Colonic mucosa (tissue), 4 donors: ENCODE data around the gene NOXO1. TPM values are rescaled to one million over a fixed set of nuclear protein-coding genes. Genes with fewer than 3 reads are reported as not detected.

Experiments
- DNase-seq: peaks from one replicate; pipeline ENCODE4 v3.0.0-alpha.2; 2020
- H3K27ac ChIP-seq: fragments of 200-600 bp; one replicate; pipeline ENCODE4 v1.8.0; 2021
- H3K27me3 ChIP-seq: fragments of 200-600 bp; one replicate; pipeline ENCODE4 v1.8.0; 2021
- H3K36me3 ChIP-seq: fragments of 200-600 bp; one replicate; pipeline ENCODE4 v1.8.0; 2021
- H3K4me1 ChIP-seq: fragments of 200-600 bp; one replicate; pipeline ENCODE4 v1.8.0; 2021; ENCODE audit warnings: mild to moderate bottlenecking
- H3K4me3 ChIP-seq: fragments of 200-600 bp; one replicate; pipeline ENCODE4 v1.8.0; 2021
- H3K9ac ChIP-seq, 2 donors: one replicate each; pipeline ENCODE4 v1.7.0; 2013; ENCODE audit warnings: control low read depth in 2 of 2, low read depth in 2 of 2, low read length in 2 of 2
- H3K9me3 ChIP-seq: fragments of 200-600 bp; one replicate; pipeline ENCODE4 v1.8.0; 2021
- intact Hi-C: fragments of 100-400 bp; cut with DNase I; formaldehyde crosslinking; loops from one replicate; pipeline ENCODE4 v1.14.1; 2022
- total RNA-seq, 2 donors: library from RNA; stranded (reverse); fragmentation: NEBNext Ultra II Directional in 1 of 2; extraction: Animal tissue kit (Norgen Biotek cat#: 25700) in 1 of 2; gene quantifications; one replicate each; pipeline ENCODE4 v1.2.1, GENCODE V29; 2021
- TF ChIP-seq, protein P1 (sequence below): fragments of 200-600 bp; IDR thresholded peaks from one replicate; pipeline ENCODE4 v1.8.0; 2022; ENCODE audit warnings: antibody characterized with exemption, mild to moderate bottlenecking
- donor health status: healthy.
- donor health status: DM: no; HTN: no; CAD: no.
- donor health status: DM: no; HTN: no; CAD: no.

The NOXO1 gene
- total RNA-seq, 2 donors from 2014 or later: 43.9 to 80.1 TPM

- no peak overlapping the region for H3K4me3 ChIP-seq
- no peak for DNase-seq
- intact Hi-C loops: no loop called here
- TF ChIP-seq, protein P1, sequence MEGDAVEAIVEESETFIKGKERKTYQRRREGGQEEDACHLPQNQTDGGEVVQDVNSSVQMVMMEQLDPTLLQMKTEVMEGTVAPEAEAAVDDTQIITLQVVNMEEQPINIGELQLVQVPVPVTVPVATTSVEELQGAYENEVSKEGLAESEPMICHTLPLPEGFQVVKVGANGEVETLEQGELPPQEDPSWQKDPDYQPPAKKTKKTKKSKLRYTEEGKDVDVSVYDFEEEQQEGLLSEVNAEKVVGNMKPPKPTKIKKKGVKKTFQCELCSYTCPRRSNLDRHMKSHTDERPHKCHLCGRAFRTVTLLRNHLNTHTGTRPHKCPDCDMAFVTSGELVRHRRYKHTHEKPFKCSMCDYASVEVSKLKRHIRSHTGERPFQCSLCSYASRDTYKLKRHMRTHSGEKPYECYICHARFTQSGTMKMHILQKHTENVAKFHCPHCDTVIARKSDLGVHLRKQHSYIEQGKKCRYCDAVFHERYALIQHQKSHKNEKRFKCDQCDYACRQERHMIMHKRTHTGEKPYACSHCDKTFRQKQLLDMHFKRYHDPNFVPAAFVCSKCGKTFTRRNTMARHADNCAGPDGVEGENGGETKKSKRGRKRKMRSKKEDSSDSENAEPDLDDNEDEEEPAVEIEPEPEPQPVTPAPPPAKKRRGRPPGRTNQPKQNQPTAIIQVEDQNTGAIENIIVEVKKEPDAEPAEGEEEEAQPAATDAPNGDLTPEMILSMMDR: no peak
- no peaks in the 10 kb centered on the region for H3K9me3 ChIP-seq
- peaks cover 16% of the 10 kb centered on the region for H3K36me3 ChIP-seq
- H3K9ac ChIP-seq: no peak overlapping the region
- H3K27ac ChIP-seq: no peak overlapping the region
- H3K27me3 ChIP-seq: no peaks in the 10 kb centered on the region
- peaks cover 30% of the 10 kb centered on the region for H3K4me1 ChIP-seq
Measured at GRCh38 chr16:2005646-2006045, 24.4 kb upstream of the NOXO1 start.

DNA sequence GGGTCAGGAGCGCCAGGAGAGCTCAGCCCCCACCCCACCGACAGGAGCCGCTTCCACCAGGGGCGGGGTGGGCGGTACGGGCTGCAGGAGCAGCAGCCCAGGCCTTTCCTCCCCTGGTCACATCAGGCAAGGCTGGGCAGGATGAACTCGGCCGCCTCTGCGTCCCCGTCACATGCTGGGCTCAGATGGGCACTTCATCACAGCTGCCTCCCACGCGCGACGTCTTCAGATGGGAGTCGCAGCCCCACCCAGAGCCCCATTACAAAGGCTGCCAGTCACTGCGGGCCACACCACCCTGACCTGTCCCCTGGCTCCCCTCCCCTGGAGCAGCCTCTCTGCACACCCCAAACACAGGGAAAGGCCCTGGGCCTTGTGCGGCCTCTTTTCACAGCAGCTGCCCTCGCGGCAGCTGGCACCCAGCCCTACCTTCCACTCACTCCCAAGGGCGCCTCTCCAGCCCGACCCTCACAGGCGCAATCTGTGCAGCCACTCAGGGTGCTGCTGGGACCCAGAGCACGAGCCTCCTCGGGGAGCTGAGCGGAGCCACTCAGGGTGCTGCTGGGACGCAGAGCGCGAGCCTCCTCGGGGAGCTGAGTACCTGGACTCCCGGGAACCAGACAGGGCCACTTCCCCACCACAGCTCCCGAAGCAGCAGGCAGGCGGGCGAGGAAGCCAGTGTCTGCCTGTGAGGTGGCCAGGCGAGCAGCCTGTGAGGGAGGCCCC, 23.7 kb upstream of the NOXO1 start:
- no peaks in the 10 kb centered on the region for H3K9me3 ChIP-seq
- H3K27me3 ChIP-seq: no peaks in the 10 kb centered on the region
- no peak for DNase-seq
- H3K27ac ChIP-seq: no peak overlapping the region
- no peak overlapping the region for H3K9ac ChIP-seq
- intact Hi-C loops: no loop called here
- TF ChIP-seq, protein P1: no peak
- no peak overlapping the region for H3K4me3 ChIP-seq
- peaks cover 20% of the 10 kb centered on the region for H3K36me3 ChIP-seq
- H3K4me1 ChIP-seq: peaks cover 29% of the 10 kb centered on the region

- DNase-seq: peak; percentile 93
- TF ChIP-seq, protein P1: peak; percentile 96
- intact Hi-C loops: no loop called here
- H3K4me1 ChIP-seq: peaks cover 29% of the 10 kb centered on the region
- H3K9me3 ChIP-seq: no peaks in the 10 kb centered on the region
- H3K27me3 ChIP-seq: no peaks in the 10 kb centered on the region
- no peak overlapping the region for H3K4me3 ChIP-seq
- H3K27ac ChIP-seq: peak overlapping the region; percentile 23
- peaks cover 29% of the 10 kb centered on the region for H3K36me3 ChIP-seq
- H3K9ac ChIP-seq: peak overlapping the region in 1 of 2 donors; percentile 64
Measured at GRCh38 chr16:2003827-2004641, 22.8 kb upstream of the NOXO1 start.

- intact Hi-C loops: no loop called here
- Histone ChIP-seq H3K9ac (no peak overlapping the region), H3K27me3 (no peaks in the 10 kb centered on the region), H3K27ac (peak overlapping the region; percentile 23), H3K4me1 (peaks cover 29% of the 10 kb centered on the region), H3K4me3 (no peak overlapping the region), H3K9me3 (no peaks in the 10 kb centered on the region), H3K36me3 (peaks cover 36% of the 10 kb centered on the region)
- no peak for DNase-seq
- TF ChIP-seq, protein P1: no peak
Measured at GRCh38 chr16:2003231-2003826, 22.1 kb upstream of the NOXO1 start.

GRCh38 chr16:2002406-2003230, 21.3 kb upstream of the NOXO1 start:
- intact Hi-C loops: no loop called here
- peaks cover 41% of the 10 kb centered on the region for H3K36me3 ChIP-seq
- no peaks in the 10 kb centered on the region for H3K27me3 ChIP-seq
- H3K4me1 ChIP-seq: peaks cover 21% of the 10 kb centered on the region
- H3K4me3 ChIP-seq: no peak overlapping the region
- no peak overlapping the region for H3K27ac ChIP-seq
- H3K9ac ChIP-seq: no peak overlapping the region
- DNase-seq: no peak
- TF ChIP-seq, protein P1: no peak
- no peaks in the 10 kb centered on the region for H3K9me3 ChIP-seq
